NB4 (cell line): Measurements from ENCODE around the gene ENTPD1.

ENCODE experiments used
- CTCF ChIP-seq: IDR thresholded peaks from one replicate; pipeline ENCODE4 v1.5.1; 2012; ENCODE audit warnings: low read depth, low read length
- POLR2A ChIP-seq: IDR thresholded peaks from 2 replicates; pipeline ENCODE4 v1.6.1; 2011; ENCODE audit warnings: mild to moderate bottlenecking; ENCODE audit not compliant: insufficient read length; ENCODE audit errors: extremely low read depth

- no peak for TF ChIP-seq CTCF
- TF ChIP-seq POLR2A, result no peak
Observed at GRCh38 chr10:95840121-95840520, 84.2 kb downstream of the ENTPD1 start.
